Ishikawa (cell line): ENCODE measurements around the gene EPS15.

Experiments used
- CEBPB ChIP-seq: IDR thresholded peaks from 2 replicates; pipeline ENCODE4 v1.6.1; 2012
- CREB1 ChIP-seq: IDR thresholded peaks from 2 replicates; pipeline ENCODE4 v1.6.1; 2012; ENCODE audit warnings: low read depth
- EGR1 ChIP-seq: IDR thresholded peaks from 2 replicates; pipeline ENCODE4 v1.6.1; 2012
- EP300 ChIP-seq: IDR thresholded peaks from 2 replicates; pipeline ENCODE4 v1.6.1; 2012; ENCODE audit warnings: borderline replicate concordance
- FOXM1 ChIP-seq: IDR thresholded peaks from 2 replicates; pipeline ENCODE4 v1.6.1; 2012; ENCODE audit warnings: low read depth, borderline replicate concordance
- NFIC ChIP-seq: IDR thresholded peaks from 2 replicates; pipeline ENCODE4 v1.6.1; 2012
- RAD21 ChIP-seq: IDR thresholded peaks from 2 replicates; pipeline ENCODE4 v1.6.1; 2012; ENCODE audit warnings: low read depth
- TAF1 ChIP-seq: IDR thresholded peaks from 2 replicates; pipeline ENCODE4 v1.6.1; 2012; ENCODE audit warnings: low read depth, mild to moderate bottlenecking
- TCF12 ChIP-seq: IDR thresholded peaks from 2 replicates; pipeline ENCODE4 v1.6.1; 2012; ENCODE audit warnings: low read depth
- TEAD4 ChIP-seq: IDR thresholded peaks from 2 replicates; pipeline ENCODE4 v1.6.1; 2012
- YY1 ChIP-seq: IDR thresholded peaks from 2 replicates; pipeline ENCODE4 v1.6.1; 2012; ENCODE audit warnings: low read depth
- ZBTB7A ChIP-seq: IDR thresholded peaks from 2 replicates; pipeline ENCODE4 v1.6.1; 2012; ENCODE audit warnings: low read depth
- TF ChIP-seq, protein P1 (sequence below): IDR thresholded peaks from 2 replicates; pipeline ENCODE4 v1.6.1; 2012
- TF ChIP-seq, protein P2 (sequence below): IDR thresholded peaks from 2 replicates; pipeline ENCODE4 v1.6.1; 2012
- TF ChIP-seq, protein P3 (sequence below): IDR thresholded peaks from 2 replicates; pipeline ENCODE4 v1.6.1; 2012; ENCODE audit warnings: low read depth, mild to moderate bottlenecking

Gene EPS15

DNA sequence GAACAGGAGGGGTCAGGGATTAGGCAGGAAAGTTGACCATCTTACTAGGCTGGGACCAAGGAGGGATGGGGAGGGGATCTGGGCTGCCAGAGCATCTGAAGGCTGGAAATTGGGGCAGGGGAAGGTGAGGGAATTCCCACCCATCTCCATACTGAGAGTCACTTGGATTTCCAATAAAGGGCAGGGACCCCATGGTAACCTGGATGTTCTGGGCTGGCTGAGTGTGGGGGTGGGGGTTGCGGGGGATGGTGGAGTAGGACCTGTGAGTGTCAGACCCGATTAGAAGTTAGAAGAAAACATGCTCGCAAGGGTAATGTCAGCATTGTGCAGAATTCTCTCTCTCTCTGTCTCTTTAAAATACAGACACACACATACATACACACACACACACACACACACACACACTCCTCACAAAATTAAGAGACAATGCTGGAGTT lies 40.0 kb upstream of the EPS15 start:
- no peak for TF ChIP-seq RAD21

DNA sequence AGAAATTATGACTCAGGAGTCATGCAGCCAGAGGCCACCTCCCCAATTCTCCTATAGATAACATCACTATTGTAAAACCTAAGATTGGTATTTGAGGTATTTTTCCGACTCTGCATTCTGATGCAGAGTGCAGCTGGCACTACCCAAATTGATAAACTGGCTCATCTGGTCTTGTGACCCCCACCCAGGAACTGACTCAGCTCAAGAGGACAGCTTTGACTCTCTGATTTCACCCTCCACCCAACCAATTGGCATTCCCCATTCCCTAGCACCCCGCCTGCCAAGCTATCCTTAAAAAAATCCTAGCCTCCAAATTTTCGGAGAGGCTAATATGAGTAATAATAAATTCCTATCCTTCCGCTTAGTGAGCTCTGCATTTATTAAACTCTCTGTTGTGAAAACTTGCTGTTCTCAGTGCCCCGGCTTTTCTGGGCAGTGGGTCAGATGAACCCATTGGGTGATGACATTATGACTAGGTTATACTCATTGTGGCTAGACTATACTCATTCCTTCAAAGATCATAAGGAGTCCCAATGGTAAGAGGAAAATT lies 39.4 kb upstream of the EPS15 start:
- TF ChIP-seq, protein P1, sequence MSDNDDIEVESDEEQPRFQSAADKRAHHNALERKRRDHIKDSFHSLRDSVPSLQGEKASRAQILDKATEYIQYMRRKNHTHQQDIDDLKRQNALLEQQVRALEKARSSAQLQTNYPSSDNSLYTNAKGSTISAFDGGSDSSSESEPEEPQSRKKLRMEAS: no peak
- TF ChIP-seq TAF1 (no peak), RAD21 (no peak), CEBPB (no peak), EP300 (peak; percentile 71; the same call in 1 of the 2 replicates), TEAD4 (peak; percentile 81), YY1 (no peak), CREB1 (no peak), EGR1 (no peak), ZBTB7A (no peak), NFIC (peak; percentile 12; the same call in 1 of the 2 replicates), TCF12 (peak; percentile 80), FOXM1 (no peak)
- TF ChIP-seq, protein P2, sequence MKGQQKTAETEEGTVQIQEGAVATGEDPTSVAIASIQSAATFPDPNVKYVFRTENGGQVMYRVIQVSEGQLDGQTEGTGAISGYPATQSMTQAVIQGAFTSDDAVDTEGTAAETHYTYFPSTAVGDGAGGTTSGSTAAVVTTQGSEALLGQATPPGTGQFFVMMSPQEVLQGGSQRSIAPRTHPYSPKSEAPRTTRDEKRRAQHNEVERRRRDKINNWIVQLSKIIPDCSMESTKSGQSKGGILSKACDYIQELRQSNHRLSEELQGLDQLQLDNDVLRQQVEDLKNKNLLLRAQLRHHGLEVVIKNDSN: no peak
- TF ChIP-seq, protein P3, sequence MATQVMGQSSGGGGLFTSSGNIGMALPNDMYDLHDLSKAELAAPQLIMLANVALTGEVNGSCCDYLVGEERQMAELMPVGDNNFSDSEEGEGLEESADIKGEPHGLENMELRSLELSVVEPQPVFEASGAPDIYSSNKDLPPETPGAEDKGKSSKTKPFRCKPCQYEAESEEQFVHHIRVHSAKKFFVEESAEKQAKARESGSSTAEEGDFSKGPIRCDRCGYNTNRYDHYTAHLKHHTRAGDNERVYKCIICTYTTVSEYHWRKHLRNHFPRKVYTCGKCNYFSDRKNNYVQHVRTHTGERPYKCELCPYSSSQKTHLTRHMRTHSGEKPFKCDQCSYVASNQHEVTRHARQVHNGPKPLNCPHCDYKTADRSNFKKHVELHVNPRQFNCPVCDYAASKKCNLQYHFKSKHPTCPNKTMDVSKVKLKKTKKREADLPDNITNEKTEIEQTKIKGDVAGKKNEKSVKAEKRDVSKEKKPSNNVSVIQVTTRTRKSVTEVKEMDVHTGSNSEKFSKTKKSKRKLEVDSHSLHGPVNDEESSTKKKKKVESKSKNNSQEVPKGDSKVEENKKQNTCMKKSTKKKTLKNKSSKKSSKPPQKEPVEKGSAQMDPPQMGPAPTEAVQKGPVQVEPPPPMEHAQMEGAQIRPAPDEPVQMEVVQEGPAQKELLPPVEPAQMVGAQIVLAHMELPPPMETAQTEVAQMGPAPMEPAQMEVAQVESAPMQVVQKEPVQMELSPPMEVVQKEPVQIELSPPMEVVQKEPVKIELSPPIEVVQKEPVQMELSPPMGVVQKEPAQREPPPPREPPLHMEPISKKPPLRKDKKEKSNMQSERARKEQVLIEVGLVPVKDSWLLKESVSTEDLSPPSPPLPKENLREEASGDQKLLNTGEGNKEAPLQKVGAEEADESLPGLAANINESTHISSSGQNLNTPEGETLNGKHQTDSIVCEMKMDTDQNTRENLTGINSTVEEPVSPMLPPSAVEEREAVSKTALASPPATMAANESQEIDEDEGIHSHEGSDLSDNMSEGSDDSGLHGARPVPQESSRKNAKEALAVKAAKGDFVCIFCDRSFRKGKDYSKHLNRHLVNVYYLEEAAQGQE: no peak

DNA sequence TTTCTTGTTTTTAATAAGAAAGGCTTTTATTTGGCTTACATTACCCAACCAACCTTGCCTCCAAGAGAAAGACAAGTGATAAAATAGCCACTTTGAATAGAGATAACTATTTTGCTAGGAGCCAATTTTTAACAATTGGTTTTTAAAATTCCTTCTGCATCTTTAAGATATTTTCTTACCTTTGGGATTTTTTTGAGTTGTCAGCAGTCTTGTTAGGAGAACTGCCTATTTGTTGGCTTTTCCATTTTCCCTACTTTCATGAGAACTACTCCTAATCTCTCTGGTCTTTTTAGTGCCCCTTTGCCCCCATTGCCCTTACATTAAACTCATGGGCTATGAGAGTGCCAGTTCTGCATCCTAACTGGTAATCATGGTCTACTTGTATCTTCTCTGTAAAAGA lies 38.1 kb upstream of the EPS15 start:
- TF ChIP-seq RAD21: no peak
- TF ChIP-seq, protein P3: no peak
- no peak for TF ChIP-seq YY1
- no peak for TF ChIP-seq FOXM1
- no peak for TF ChIP-seq TAF1
- no peak for TF ChIP-seq TEAD4
- TF ChIP-seq CEBPB: no peak
- TF ChIP-seq, protein P1: no peak

DNA sequence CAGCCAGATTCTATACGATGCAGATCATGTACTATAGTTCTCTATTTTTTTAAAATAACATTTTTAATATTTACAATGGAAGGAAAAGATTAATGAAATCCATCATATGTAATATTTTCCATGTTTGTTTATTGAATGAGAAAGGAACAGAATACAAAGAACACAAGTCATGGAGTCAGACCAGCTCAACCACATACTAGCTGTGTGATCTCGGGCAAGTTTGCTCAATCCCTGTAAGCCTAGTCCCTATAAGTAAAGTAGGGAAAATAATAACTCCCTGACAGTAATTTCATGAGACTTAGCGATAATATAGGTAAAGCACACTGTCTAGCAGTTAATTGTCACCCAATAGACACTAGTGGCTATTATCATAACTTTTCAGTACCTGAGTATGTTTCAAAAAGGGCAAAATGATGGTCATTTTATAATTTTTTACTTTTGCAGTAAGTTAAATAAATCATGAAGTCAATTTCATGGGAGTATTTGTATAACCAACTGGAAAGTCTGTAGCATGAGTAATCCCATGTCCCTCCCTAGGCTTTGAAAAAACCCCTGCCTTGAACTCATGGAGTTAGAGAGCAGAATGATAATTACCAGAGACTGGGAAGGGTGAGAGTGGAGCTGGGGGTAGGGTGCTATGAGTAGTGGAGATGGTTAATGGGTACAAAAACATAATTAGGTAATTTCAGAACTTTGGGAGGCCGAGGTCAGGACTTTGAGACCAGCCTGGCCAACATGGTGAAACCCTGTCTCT lies 37.0 kb upstream of the EPS15 start:
- TF ChIP-seq NFIC: no peak
- TF ChIP-seq TEAD4: no peak
- TF ChIP-seq RAD21: no peak
- TF ChIP-seq EP300: no peak
- TF ChIP-seq, protein P2: no peak
- TF ChIP-seq, protein P1: no peak
- TF ChIP-seq FOXM1: no peak
- TF ChIP-seq ZBTB7A: no peak
- no peak for TF ChIP-seq EGR1
- TF ChIP-seq CREB1: no peak
- no peak for TF ChIP-seq TCF12
- no peak for TF ChIP-seq YY1
- no peak for TF ChIP-seq TAF1
- no peak for TF ChIP-seq CEBPB
- TF ChIP-seq, protein P3: no peak
